GM21528 (cell line): ENCODE data around the gene DIP2A.
"Not testable (repeated sequence)": the region's sequence is repeated elsewhere in the genome, so short reads cannot be mapped to it uniquely, and the experiment has no call there.

Experiments
- ATAC-seq: cut with Tn5 transposase; IDR thresholded peaks from one replicate; pipeline ENCODE4 v1.9.1; 2021; ENCODE audit warnings: mild to moderate bottlenecking, moderate library complexity; ENCODE audit not compliant: unreplicated experiment, low FRiP score

The DIP2A gene

GRCh38 chr21:46579394-46579793 is 120.7 kb downstream of the DIP2A start:
- ATAC-seq, result not testable (repeated sequence)

GRCh38 chr21:46581780-46582307 is 123.2 kb downstream of the DIP2A start:
- no peak for ATAC-seq

GRCh38 chr21:46585191-46585953 is 126.7 kb downstream of the DIP2A start:
- ATAC-seq, result no peak

GRCh38 chr21:46594276-46594675 is 135.6 kb downstream of the DIP2A start:
- no peak for ATAC-seq

GRCh38 chr21:46596201-46596600 is 137.5 kb downstream of the DIP2A start:
- no peak for ATAC-seq

GRCh38 chr21:46597031-46597430 is 138.3 kb downstream of the DIP2A start:
- ATAC-seq, result no peak

GRCh38 chr21:46597896-46598343 is 139.2 kb downstream of the DIP2A start:
- no peak for ATAC-seq

GRCh38 chr21:46598581-46599572 is 140.2 kb downstream of the DIP2A start:
- no peak for ATAC-seq

GRCh38 chr21:46600305-46600704 is 141.6 kb downstream of the DIP2A start:
- no peak for ATAC-seq

GRCh38 chr21:46600978-46601377 is 142.3 kb downstream of the DIP2A start:
- ATAC-seq, result no peak

- ATAC-seq, result no peak
Measured at GRCh38 chr21:46603228-46603627, 144.5 kb downstream of the DIP2A start.

- no peak for ATAC-seq
Measured at GRCh38 chr21:46604329-46604974, 145.8 kb downstream of the DIP2A start.

GRCh38 chr21:46604975-46605766 is 146.5 kb downstream of the DIP2A start, which contains the start of gene S100B:
TSS of gene S100B (minus strand) at chr21:46605082. CDS start at chr21:46602415, 2,667 bp downstream.
- no peak for ATAC-seq

GRCh38 chr21:46605767-46606426 is 147.2 kb downstream of the DIP2A start:
- no peak for ATAC-seq

- ATAC-seq, result no peak
Measured at GRCh38 chr21:46606427-46606813, 147.7 kb downstream of the DIP2A start.

GRCh38 chr21:46607636-46608035 is 148.9 kb downstream of the DIP2A start:
- no peak for ATAC-seq

- no peak for ATAC-seq
Measured at GRCh38 chr21:46608672-46609111, 150.0 kb downstream of the DIP2A start.

GRCh38 chr21:46610018-46610701 is 151.5 kb downstream of the DIP2A start:
- ATAC-seq, result no peak
